Endothelial cell of umbilical vein (primary cell): Measurements from ENCODE around the gene B3GAT1. TPM values are rescaled to one million over a fixed set of nuclear protein-coding genes. Genes with fewer than 3 reads are reported as not detected.

ENCODE experiments used
- BruUV-seq: library from RNA; stranded (reverse); fragments of 400-500 nt; replicated peaks from 2 replicates; lab custom pipeline; 2021; lab: Mats Ljungman, UMichigan
- CTCF ChIA-PET: fragments of 300-600, 350-600 bp; sonication (Branson Sonifier 250); formaldehyde crosslinking; loops from one replicate; lab custom pipeline; 2021; ENCODE audit warnings: antibody characterized with exemption, inconsistent platforms; lab: Charles Lee
- POLR2A ChIA-PET: fragments of 300-600, 350-600 bp; sonication (Branson Sonifier 250); formaldehyde crosslinking; loops from one replicate; lab custom pipeline; 2021; ENCODE audit warnings: antibody characterized with exemption, inconsistent platforms; lab: Charles Lee
- DNase-seq: peaks from one replicate; pipeline ENCODE4 v3.0.0-alpha.2; 2011; ENCODE audit warnings: low read depth, low spot score
- FAIRE-seq: peaks from 2 replicates; lab custom pipeline; 2011; peaks lifted over from hg19 to GRCh38; lab: Jason Lieb, UNC
- H2AFZ ChIP-seq: 2 replicates; pipeline ENCODE4 v1.6.0; 2012; ENCODE audit warnings: low read depth, low read length, control low read depth, inconsistent platforms
- H3K27ac ChIP-seq: 2 replicates; pipeline ENCODE4 v1.5.1; 2011; ENCODE audit warnings: low read depth, mild to moderate bottlenecking, control low read depth, low read length, moderate library complexity; ENCODE audit not compliant: insufficient read depth
- H3K27me3 ChIP-seq, 2 experiments: 2 replicates each; pipeline versions ENCODE4 v1.6.0 to v1.6.1; 2011; ENCODE audit warnings: low read length in 2 of 2, mixed read lengths in 1 of 2; ENCODE audit not compliant: control insufficient read depth in 2 of 2, insufficient read depth in 2 of 2
- H3K36me3 ChIP-seq, 2 experiments: 2 replicates in 1 of 2; 3 replicates in 1 of 2; pipeline ENCODE4 v1.5.1; 2011; ENCODE audit warnings: low read length in 2 of 2, mild to moderate bottlenecking in 1 of 2, moderate library complexity in 1 of 2; ENCODE audit not compliant: control insufficient read depth in 2 of 2, insufficient read depth in 2 of 2; ENCODE audit errors: extremely low read depth in 1 of 2
- H3K4me1 ChIP-seq: 3 replicates; pipeline ENCODE4 v1.5.1; 2011; ENCODE audit warnings: mild to moderate bottlenecking, low read length; ENCODE audit not compliant: control insufficient read depth, insufficient read depth; ENCODE audit errors: extremely low read depth
- H3K4me2 ChIP-seq: 2 replicates; pipeline ENCODE4 v1.6.1; 2011; ENCODE audit warnings: low read length, control low read depth, mixed read lengths; ENCODE audit not compliant: insufficient read depth
- H3K4me3 ChIP-seq, 3 experiments: fragments of 200-600 bp in 1 of 3; sonication (generic), shearing (Covaris generic) in 1 of 3; replicated peaks in 1 of 3; 2 replicates each; pipeline ENCODE4 v1.5.1; 2011 to 2016; ENCODE audit warnings: control low read depth in 3 of 3, low read length in 3 of 3, mild to moderate bottlenecking in 2 of 3, inconsistent platforms in 1 of 3, low read depth in 1 of 3, moderate library complexity in 1 of 3; ENCODE audit not compliant: insufficient read depth in 1 of 3
- H3K79me2 ChIP-seq: 2 replicates; pipeline ENCODE4 v1.6.0; 2012; ENCODE audit warnings: low read length, inconsistent platforms; ENCODE audit not compliant: control insufficient read depth, insufficient read depth
- H3K9ac ChIP-seq: replicated peaks from 2 replicates; pipeline ENCODE3; 2011; ENCODE audit warnings: low read length, control low read depth; ENCODE audit not compliant: insufficient read depth; ENCODE audit errors: extremely low read depth
- H3K9me1 ChIP-seq: replicated peaks from 3 replicates; pipeline ENCODE4 v1.6.0; 2011; ENCODE audit warnings: mild to moderate bottlenecking, low read length; ENCODE audit not compliant: control insufficient read depth, insufficient read depth; ENCODE audit errors: extremely low read depth
- H3K9me3 ChIP-seq: replicated peaks from 2 replicates; pipeline ENCODE4 v1.5.1; 2012; ENCODE audit warnings: low read length, inconsistent platforms; ENCODE audit not compliant: control insufficient read depth, insufficient read depth
- H4K20me1 ChIP-seq: replicated peaks from 2 replicates; pipeline ENCODE3; 2011; ENCODE audit warnings: mild to moderate bottlenecking, low read length; ENCODE audit not compliant: control insufficient read depth, insufficient read depth; ENCODE audit errors: extremely low read depth
- CTCF ChIP-seq, 2 donors: IDR thresholded peaks; 1 replicate in 1 of 2; 2 replicates in 1 of 2; pipeline ENCODE4 v1.5.1; 2011; ENCODE audit warnings: low read length in 2 of 2, mild to moderate bottlenecking in 2 of 2, moderate library complexity in 2 of 2, control low read depth in 1 of 2, inconsistent platforms in 1 of 2, low read depth in 1 of 2; ENCODE audit not compliant: insufficient read depth in 1 of 2; ENCODE audit errors: extremely low read depth in 1 of 2
- EZH2 ChIP-seq: IDR thresholded peaks from 2 replicates; pipeline ENCODE4 v1.6.1; 2012; ENCODE audit warnings: borderline replicate concordance, low read depth, mild to moderate bottlenecking, moderate library complexity, low read length, inconsistent platforms; ENCODE audit not compliant: severe bottlenecking
- FOS ChIP-seq: IDR thresholded peaks from 2 replicates; pipeline ENCODE4 v1.6.1; 2011; ENCODE audit warnings: mild to moderate bottlenecking, low read length, moderate library complexity, borderline replicate concordance; ENCODE audit not compliant: insufficient read depth
- GATA2 ChIP-seq: IDR thresholded peaks from 2 replicates; pipeline ENCODE4 v1.7.0; 2011; ENCODE audit warnings: low read depth, mild to moderate bottlenecking, moderate library complexity, mixed read lengths, low read length; ENCODE audit not compliant: insufficient read length, insufficient read depth
- JUN ChIP-seq: IDR thresholded peaks from 2 replicates; pipeline ENCODE4 v1.6.1; 2011; ENCODE audit warnings: borderline replicate concordance, low read depth; ENCODE audit not compliant: insufficient read length, insufficient read depth
- MAX ChIP-seq: IDR thresholded peaks from 2 replicates; pipeline ENCODE4 v1.6.1; 2011; ENCODE audit not compliant: insufficient read depth, insufficient read length
- MYC ChIP-seq: IDR thresholded peaks from one replicate; pipeline ENCODE4 v1.6.1; 2011; ENCODE audit warnings: mild to moderate bottlenecking, low read depth, low read length
- POLR2A ChIP-seq: IDR thresholded peaks from 2 replicates; pipeline ENCODE4 v1.6.1; 2012; ENCODE audit warnings: low read depth, mild to moderate bottlenecking, control low read depth, low read length
- POLR2AphosphoS5 ChIP-seq: IDR thresholded peaks from 2 replicates; pipeline ENCODE4 v1.6.1; 2012; ENCODE audit warnings: low read depth, mild to moderate bottlenecking, control low read depth, low read length, moderate library complexity; ENCODE audit not compliant: insufficient read depth
- dilution Hi-C: fragments of 300-500 bp; cut with MboI; formaldehyde crosslinking; loops from one replicate; pipeline ENCODE4 v1.15.0; 2019; ENCODE audit warnings: low sequenced_read_pairs; ENCODE audit not compliant: extremely low pct_ligation_motif_present
- intact Hi-C: fragments of 100-400 bp; cut with micrococcal nuclease; formaldehyde crosslinking; loops from one replicate; pipeline ENCODE4 v1.10.0; 2022
- polyA plus RNA-seq, 4 experiments: library from polyadenylated mRNA; depleted of rRNA in 3 of 4; stranded (reverse) in 3 of 4; unstranded in 1 of 4; fragments of >200 nt; gene quantifications; 2 replicates each; pipeline versions ENCODE4 v1.2.1 to v1.2.3, GENCODE V29; 2011 to 2012; ENCODE audit warnings: missing spikeins in 1 of 4
- total RNA-seq: library from RNA; stranded (reverse); gene quantifications from 2 replicates; pipeline ENCODE4 v1.2.3, GENCODE V29; 2021

Gene B3GAT1
- total and polyA plus RNA-seq, 2 donors (not counting 3 experiments of a cell fraction or from before 2014, with no cell fraction given): 0.01 TPM; not detected in 1

GRCh38 chr11:134382257-134382656 lies 29.8 kb downstream of the B3GAT1 start:
- no peaks in the 10 kb centered on the region for H3K27me3 ChIP-seq
- no peaks in the 10 kb centered on the region for H3K9me3 ChIP-seq
- POLR2A ChIA-PET: no interaction called here
- FAIRE-seq (no peak), DNase-seq (no peak)
- H4K20me1 ChIP-seq: no peaks in the 10 kb centered on the region
- H3K4me2 ChIP-seq: no peak overlapping the region
- no TSS peak for BruUV-seq
- TF ChIP-seq EZH2: no peak
- TF ChIP-seq MYC: no peak
- TF ChIP-seq MAX: no peak
- TF ChIP-seq FOS: no peak
- TF ChIP-seq POLR2A: no peak
- no peak for TF ChIP-seq POLR2AphosphoS5
- TF ChIP-seq CTCF (IDR thresholded peaks at IDR 0.05; ENCODE audit: extremely low read depth in 1 of 2, insufficient read depth in 1 of 2, low read depth in 1 of 2, low read length in 2 of 2): no peak
- no peak for TF ChIP-seq GATA2
- TF ChIP-seq JUN: no peak
- H3K27ac ChIP-seq: no peak overlapping the region
- no peaks in the 10 kb centered on the region for H3K36me3 ChIP-seq
- CTCF ChIA-PET: no interaction called here
- H3K9ac ChIP-seq: no peak overlapping the region
- no peaks in the 10 kb centered on the region for H3K79me2 ChIP-seq
- dilution Hi-C loops (no loop called here), intact Hi-C loops (no loop called here)
- no peaks in the 10 kb centered on the region for H3K9me1 ChIP-seq
- H2AFZ ChIP-seq: no peak overlapping the region
- H3K4me1 ChIP-seq: no peaks in the 10 kb centered on the region
- no peak overlapping the region for H3K4me3 ChIP-seq
